SK-N-SH treated with all-trans-retinoic acid at 6 μM for 48 hours (cell line): ENCODE measurements around the gene FGF4.

Source experiments
- ATAC-seq: fragments of 200-7000 bp; cut with Tn5 transposase; 3 replicates; pipeline ENCODE4 v1.9.1; 2020; ENCODE audit warnings: mild to moderate bottlenecking, moderate library complexity
- ARNTL ChIP-seq: fragments of 450-650 bp; formaldehyde crosslinking; IDR thresholded peaks from 2 replicates; pipeline ENCODE4 v1.5.0; 2020; ENCODE audit warnings: low read depth, mild to moderate bottlenecking, moderate library complexity, borderline replicate concordance
- CSDC2 ChIP-seq: fragments of 250-450 bp; sonication (Bioruptor Pico); IDR thresholded peaks from 2 replicates; pipeline ENCODE4 v1.5.0; 2020; ENCODE audit warnings: mild to moderate bottlenecking, moderate library complexity
- ESRRG ChIP-seq: fragments of 250-450 bp; sonication (Bioruptor Pico); IDR thresholded peaks from 2 replicates; pipeline ENCODE4 v1.6.1; 2021; ENCODE audit warnings: mild to moderate bottlenecking
- ISL1 ChIP-seq: fragments of 250-450 bp; sonication (Bioruptor Pico); IDR thresholded peaks from 2 replicates; pipeline ENCODE4 v2.1.2; 2022; ENCODE audit warnings: mild to moderate bottlenecking, moderate library complexity
- OSR1 ChIP-seq: fragments of 250-450 bp; sonication (Bioruptor Pico); IDR thresholded peaks from 2 replicates; pipeline ENCODE4 v1.8.0; 2022; ENCODE audit warnings: moderate library complexity, mild to moderate bottlenecking, inconsistent platforms
- PPARA ChIP-seq: fragments of 250-450 bp; sonication (Bioruptor Pico); IDR thresholded peaks from 2 replicates; pipeline ENCODE4 v1.5.0; 2020; ENCODE audit warnings: mild to moderate bottlenecking, borderline replicate concordance
- RARB ChIP-seq: fragments of 250-450 bp; sonication (Bioruptor Pico); IDR thresholded peaks from 2 replicates; pipeline ENCODE4 v1.8.0; 2021; ENCODE audit warnings: mild to moderate bottlenecking, moderate library complexity
- TCF4 ChIP-seq: fragments of 250-450 bp; sonication (Bioruptor Pico); IDR thresholded peaks from 2 replicates; pipeline ENCODE4 v1.8.0; 2021; ENCODE audit warnings: mild to moderate bottlenecking, moderate library complexity, borderline replicate concordance
- TOX ChIP-seq: fragments of 250-450 bp; sonication (Bioruptor Pico); IDR thresholded peaks from 2 replicates; pipeline ENCODE4 v1.8.0; 2021; ENCODE audit warnings: mild to moderate bottlenecking, moderate library complexity, borderline replicate concordance
- ZC3H10 ChIP-seq: fragments of 250-450 bp; sonication (Bioruptor Pico); IDR thresholded peaks from 2 replicates; pipeline ENCODE4 v1.5.1; 2021; ENCODE audit warnings: mild to moderate bottlenecking, moderate library complexity
- ZFP3 ChIP-seq: fragments of 250-450 bp; sonication (Bioruptor Pico); IDR thresholded peaks from 2 replicates; pipeline ENCODE4 v1.5.0; 2020; ENCODE audit warnings: mild to moderate bottlenecking, moderate library complexity
- ZFP30 ChIP-seq: fragments of 450-650 bp; formaldehyde crosslinking; IDR thresholded peaks from 2 replicates; pipeline ENCODE4 v1.5.0; 2022; ENCODE audit warnings: mild to moderate bottlenecking, moderate library complexity
- ZNF565 ChIP-seq: fragments of 450-650 bp; formaldehyde crosslinking; conservative IDR thresholded peaks from 2 replicates; pipeline ENCODE4 v1.5.0; 2020; ENCODE audit warnings: low read depth, mild to moderate bottlenecking, moderate library complexity
- ZNF70 ChIP-seq: fragments of 450-650 bp; formaldehyde crosslinking; IDR thresholded peaks from 2 replicates; pipeline ENCODE4 v1.5.0; 2020; ENCODE audit warnings: mild to moderate bottlenecking, moderate library complexity
- ZNF8 ChIP-seq: fragments of 450-650 bp; formaldehyde crosslinking; IDR thresholded peaks from 2 replicates; pipeline ENCODE4 v1.5.0; 2020; ENCODE audit warnings: mild to moderate bottlenecking, moderate library complexity
- TF ChIP-seq, protein P1 (sequence below): fragments of 250-450 bp; sonication (Bioruptor Pico); IDR thresholded peaks from 2 replicates; pipeline ENCODE4 v1.5.1; 2021; ENCODE audit warnings: mild to moderate bottlenecking, moderate library complexity
- TF ChIP-seq, protein P2 (sequence below): fragments of 250-450 bp; sonication (Bioruptor Pico); IDR thresholded peaks from 2 replicates; pipeline ENCODE4 v1.8.0; 2021; ENCODE audit warnings: low read depth, mild to moderate bottlenecking, moderate library complexity, borderline replicate concordance
- TF ChIP-seq, protein P3 (sequence below): fragments of 250-450 bp; sonication (Bioruptor Pico); IDR thresholded peaks from 2 replicates; pipeline ENCODE4 v1.5.0; 2020; ENCODE audit warnings: mild to moderate bottlenecking, moderate library complexity
- TF ChIP-seq, protein P4 (sequence below): fragments of 250-450 bp; sonication (Bioruptor Pico); IDR thresholded peaks from 2 replicates; pipeline ENCODE4 v1.8.0; 2020; ENCODE audit warnings: mild to moderate bottlenecking, moderate library complexity, borderline replicate concordance

Gene FGF4

DNA sequence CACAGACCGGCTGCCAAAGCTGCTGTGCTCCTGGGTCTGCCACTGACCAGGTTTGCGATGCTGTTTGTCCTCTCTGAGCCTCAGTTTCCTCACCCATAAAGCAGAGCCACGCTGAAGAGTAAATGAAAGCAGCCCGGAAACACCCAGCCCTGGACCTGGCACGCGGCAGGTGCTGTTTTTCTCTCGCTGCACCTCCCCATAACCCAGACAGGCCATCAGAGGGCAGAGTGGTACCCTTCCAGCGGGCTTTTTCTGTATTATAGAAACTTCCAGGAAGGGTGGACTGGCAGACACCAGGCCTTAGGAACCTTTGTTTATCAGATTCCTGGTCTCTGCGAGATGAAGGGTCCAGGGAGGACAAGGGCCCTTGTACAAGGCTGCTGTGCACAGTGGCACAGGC is 53.4 kb downstream of the FGF4 start:
- no peak for TF ChIP-seq ZFP30 (CRISPR knock-in tag)
- TF ChIP-seq ARNTL: no peak
- TF ChIP-seq, protein P1, sequence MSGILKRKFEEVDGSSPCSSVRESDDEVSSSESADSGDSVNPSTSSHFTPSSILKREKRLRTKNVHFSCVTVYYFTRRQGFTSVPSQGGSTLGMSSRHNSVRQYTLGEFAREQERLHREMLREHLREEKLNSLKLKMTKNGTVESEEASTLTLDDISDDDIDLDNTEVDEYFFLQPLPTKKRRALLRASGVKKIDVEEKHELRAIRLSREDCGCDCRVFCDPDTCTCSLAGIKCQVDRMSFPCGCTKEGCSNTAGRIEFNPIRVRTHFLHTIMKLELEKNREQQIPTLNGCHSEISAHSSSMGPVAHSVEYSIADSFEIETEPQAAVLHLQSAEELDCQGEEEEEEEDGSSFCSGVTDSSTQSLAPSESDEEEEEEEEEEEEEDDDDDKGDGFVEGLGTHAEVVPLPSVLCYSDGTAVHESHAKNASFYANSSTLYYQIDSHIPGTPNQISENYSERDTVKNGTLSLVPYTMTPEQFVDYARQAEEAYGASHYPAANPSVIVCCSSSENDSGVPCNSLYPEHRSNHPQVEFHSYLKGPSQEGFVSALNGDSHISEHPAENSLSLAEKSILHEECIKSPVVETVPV (CRISPR knock-in tag): no peak
- no peak for TF ChIP-seq PPARA (CRISPR knock-in tag)
- TF ChIP-seq ZC3H10: no peak
- no peak for TF ChIP-seq ZNF565 (CRISPR knock-in tag)
- TF ChIP-seq, protein P2, sequence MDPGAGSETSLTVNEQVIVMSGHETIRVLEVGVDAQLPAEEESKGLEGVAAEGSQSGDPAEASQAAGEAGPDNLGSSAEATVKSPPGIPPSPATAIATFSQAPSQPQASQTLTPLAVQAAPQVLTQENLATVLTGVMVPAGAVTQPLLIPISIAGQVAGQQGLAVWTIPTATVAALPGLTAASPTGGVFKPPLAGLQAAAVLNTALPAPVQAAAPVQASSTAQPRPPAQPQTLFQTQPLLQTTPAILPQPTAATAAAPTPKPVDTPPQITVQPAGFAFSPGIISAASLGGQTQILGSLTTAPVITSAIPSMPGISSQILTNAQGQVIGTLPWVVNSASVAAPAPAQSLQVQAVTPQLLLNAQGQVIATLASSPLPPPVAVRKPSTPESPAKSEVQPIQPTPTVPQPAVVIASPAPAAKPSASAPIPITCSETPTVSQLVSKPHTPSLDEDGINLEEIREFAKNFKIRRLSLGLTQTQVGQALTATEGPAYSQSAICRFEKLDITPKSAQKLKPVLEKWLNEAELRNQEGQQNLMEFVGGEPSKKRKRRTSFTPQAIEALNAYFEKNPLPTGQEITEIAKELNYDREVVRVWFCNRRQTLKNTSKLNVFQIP (CRISPR knock-in tag): no peak
- TF ChIP-seq, protein P3, sequence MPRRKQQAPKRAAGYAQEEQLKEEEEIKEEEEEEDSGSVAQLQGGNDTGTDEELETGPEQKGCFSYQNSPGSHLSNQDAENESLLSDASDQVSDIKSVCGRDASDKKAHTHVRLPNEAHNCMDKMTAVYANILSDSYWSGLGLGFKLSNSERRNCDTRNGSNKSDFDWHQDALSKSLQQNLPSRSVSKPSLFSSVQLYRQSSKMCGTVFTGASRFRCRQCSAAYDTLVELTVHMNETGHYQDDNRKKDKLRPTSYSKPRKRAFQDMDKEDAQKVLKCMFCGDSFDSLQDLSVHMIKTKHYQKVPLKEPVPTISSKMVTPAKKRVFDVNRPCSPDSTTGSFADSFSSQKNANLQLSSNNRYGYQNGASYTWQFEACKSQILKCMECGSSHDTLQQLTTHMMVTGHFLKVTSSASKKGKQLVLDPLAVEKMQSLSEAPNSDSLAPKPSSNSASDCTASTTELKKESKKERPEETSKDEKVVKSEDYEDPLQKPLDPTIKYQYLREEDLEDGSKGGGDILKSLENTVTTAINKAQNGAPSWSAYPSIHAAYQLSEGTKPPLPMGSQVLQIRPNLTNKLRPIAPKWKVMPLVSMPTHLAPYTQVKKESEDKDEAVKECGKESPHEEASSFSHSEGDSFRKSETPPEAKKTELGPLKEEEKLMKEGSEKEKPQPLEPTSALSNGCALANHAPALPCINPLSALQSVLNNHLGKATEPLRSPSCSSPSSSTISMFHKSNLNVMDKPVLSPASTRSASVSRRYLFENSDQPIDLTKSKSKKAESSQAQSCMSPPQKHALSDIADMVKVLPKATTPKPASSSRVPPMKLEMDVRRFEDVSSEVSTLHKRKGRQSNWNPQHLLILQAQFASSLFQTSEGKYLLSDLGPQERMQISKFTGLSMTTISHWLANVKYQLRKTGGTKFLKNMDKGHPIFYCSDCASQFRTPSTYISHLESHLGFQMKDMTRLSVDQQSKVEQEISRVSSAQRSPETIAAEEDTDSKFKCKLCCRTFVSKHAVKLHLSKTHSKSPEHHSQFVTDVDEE (CRISPR knock-in tag): no peak
- no peak for TF ChIP-seq ISL1
- TF ChIP-seq CSDC2 (CRISPR knock-in tag): no peak
- no peak for TF ChIP-seq RARB (CRISPR knock-in tag)
- TF ChIP-seq ZFP3 (CRISPR knock-in tag): no peak
- TF ChIP-seq ESRRG (CRISPR knock-in tag): no peak
- no peak for TF ChIP-seq TOX (CRISPR knock-in tag)
- no peak for TF ChIP-seq OSR1 (CRISPR knock-in tag)
- no peak for TF ChIP-seq ZNF8 (CRISPR knock-in tag)
- TF ChIP-seq, protein P4, sequence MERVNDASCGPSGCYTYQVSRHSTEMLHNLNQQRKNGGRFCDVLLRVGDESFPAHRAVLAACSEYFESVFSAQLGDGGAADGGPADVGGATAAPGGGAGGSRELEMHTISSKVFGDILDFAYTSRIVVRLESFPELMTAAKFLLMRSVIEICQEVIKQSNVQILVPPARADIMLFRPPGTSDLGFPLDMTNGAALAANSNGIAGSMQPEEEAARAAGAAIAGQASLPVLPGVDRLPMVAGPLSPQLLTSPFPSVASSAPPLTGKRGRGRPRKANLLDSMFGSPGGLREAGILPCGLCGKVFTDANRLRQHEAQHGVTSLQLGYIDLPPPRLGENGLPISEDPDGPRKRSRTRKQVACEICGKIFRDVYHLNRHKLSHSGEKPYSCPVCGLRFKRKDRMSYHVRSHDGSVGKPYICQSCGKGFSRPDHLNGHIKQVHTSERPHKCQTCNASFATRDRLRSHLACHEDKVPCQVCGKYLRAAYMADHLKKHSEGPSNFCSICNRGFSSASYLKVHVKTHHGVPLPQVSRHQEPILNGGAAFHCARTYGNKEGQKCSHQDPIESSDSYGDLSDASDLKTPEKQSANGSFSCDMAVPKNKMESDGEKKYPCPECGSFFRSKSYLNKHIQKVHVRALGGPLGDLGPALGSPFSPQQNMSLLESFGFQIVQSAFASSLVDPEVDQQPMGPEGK (CRISPR knock-in tag): no peak
- no peak for TF ChIP-seq ZNF70
- TF ChIP-seq TCF4 (CRISPR knock-in tag): no peak
- 0 out of 3 replicates have a peak, but pooled peaks have one; percentile 37 for ATAC-seq

DNA sequence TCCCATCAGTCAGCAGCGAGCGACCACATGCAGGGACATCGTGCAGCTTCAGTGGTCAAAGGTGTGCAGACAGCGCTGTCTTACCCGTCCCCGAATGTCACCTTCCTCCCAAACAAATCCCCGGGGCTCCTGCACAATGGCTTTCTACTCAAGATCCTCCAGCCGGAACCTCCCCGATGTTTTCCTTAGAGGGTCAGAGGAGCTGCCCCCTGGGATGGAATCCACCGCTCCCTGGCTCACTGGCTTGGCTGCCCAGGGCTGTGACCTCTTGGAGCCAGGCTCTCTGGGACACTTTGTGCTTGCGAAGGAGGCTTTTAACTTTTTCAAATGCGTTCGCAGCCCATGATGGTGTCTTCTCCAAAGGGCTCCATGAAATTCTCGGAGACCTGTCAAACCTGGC is 54.0 kb downstream of the FGF4 start:
- no peak for TF ChIP-seq RARB (CRISPR knock-in tag)
- ATAC-seq: no peak
